ENCODE results near the gene ATOH8.
A peak's percentile ranks its signal among the peaks of the same experiment; 100 is the strongest.

Gene ATOH8

GRCh38 chr2:85755122-85756027, 1.6 kb downstream of the ATOH8 start:
- no peak for DNase-seq

- DNase-seq: no peak
These were observed 2.4 kb downstream of the ATOH8 start for GRCh38 chr2:85756195-85756594.

- DNase-seq: peak; percentile 12
These were observed 3.1 kb downstream of the ATOH8 start for GRCh38 chr2:85756822-85757435.

GRCh38 chr2:85757860-85758259, 4.1 kb downstream of the ATOH8 start:
- no peak for DNase-seq

GRCh38 chr2:85758361-85759256, 4.8 kb downstream of the ATOH8 start:
- peak; percentile 50 for DNase-seq

- no peak for DNase-seq
These were observed 5.4 kb downstream of the ATOH8 start for GRCh38 chr2:85759257-85759613.

- DNase-seq: no peak
These were observed 6.6 kb downstream of the ATOH8 start for GRCh38 chr2:85760371-85760770.

- DNase-seq: no peak
These were observed 7.1 kb downstream of the ATOH8 start for GRCh38 chr2:85760872-85761271.

- DNase-seq: no peak
These were observed 7.7 kb downstream of the ATOH8 start for GRCh38 chr2:85761512-85761944.

- DNase-seq: no peak
These were observed 8.2 kb downstream of the ATOH8 start for GRCh38 chr2:85761946-85762345.

- DNase-seq: no peak
These were observed 9.3 kb downstream of the ATOH8 start for GRCh38 chr2:85763132-85763531.

GRCh38 chr2:85763831-85764230, 10.0 kb downstream of the ATOH8 start:
- DNase-seq: no peak

GRCh38 chr2:85765081-85765731, 11.4 kb downstream of the ATOH8 start:
- peak; percentile 93 for DNase-seq

GRCh38 chr2:85766229-85766628, 12.4 kb downstream of the ATOH8 start:
- no peak for DNase-seq

GRCh38 chr2:85767803-85768665, 14.2 kb downstream of the ATOH8 start:
- no peak for DNase-seq

GRCh38 chr2:85768713-85769112, 14.9 kb downstream of the ATOH8 start:
- no peak for DNase-seq

- DNase-seq: no peak
These were observed 15.6 kb downstream of the ATOH8 start for GRCh38 chr2:85769236-85769982.

- DNase-seq: no peak
These were observed 16.2 kb downstream of the ATOH8 start for GRCh38 chr2:85769983-85770362.

GRCh38 chr2:85770369-85770768, 16.6 kb downstream of the ATOH8 start:
- DNase-seq: no peak

GRCh38 chr2:85770786-85771409, 17.1 kb downstream of the ATOH8 start:
- no peak for DNase-seq

GRCh38 chr2:85771486-85771885, 17.7 kb downstream of the ATOH8 start:
- DNase-seq: no peak
